Mesendoderm (in vitro differentiated cells): ENCODE data around the gene MPC2.
"Not testable (repeated sequence)": the region's sequence is repeated elsewhere in the genome, so short reads cannot be mapped to it uniquely, and the experiment has no call there.

ENCODE experiments used
- DNase-seq: peaks from one replicate; pipeline ENCODE4 v3.0.0; 2013
- H2AK5ac ChIP-seq: 2 replicates; pipeline ENCODE4 v1.6.1; 2013; ENCODE audit warnings: low read length, inconsistent platforms
- H2BK120ac ChIP-seq: 2 replicates; pipeline ENCODE4 v1.6.1; 2013; ENCODE audit warnings: low read depth, mild to moderate bottlenecking, low read length, moderate library complexity, mixed read lengths
- H2BK15ac ChIP-seq: replicated peaks from 2 replicates; pipeline ENCODE4 v1.6.1; 2013; ENCODE audit warnings: low read depth, mild to moderate bottlenecking, moderate library complexity
- H2BK5ac ChIP-seq: 2 replicates; pipeline ENCODE4 v1.6.1; 2013; ENCODE audit warnings: low read length, inconsistent platforms
- H3K18ac ChIP-seq: 2 replicates; pipeline ENCODE4 v1.6.1; 2013; ENCODE audit warnings: mild to moderate bottlenecking, low read length, mixed read lengths
- H3K23ac ChIP-seq: one replicate; pipeline ENCODE4 v1.6.1; 2013; ENCODE audit warnings: low read length
- H3K27ac ChIP-seq: 2 replicates; pipeline ENCODE4 v1.5.1; 2013; ENCODE audit warnings: low read depth, mild to moderate bottlenecking, inconsistent platforms, low read length, moderate library complexity
- H3K27me3 ChIP-seq: 2 replicates; pipeline ENCODE4 v1.6.1; 2013; ENCODE audit warnings: low read length, control low read depth, mild to moderate bottlenecking, inconsistent platforms; ENCODE audit not compliant: insufficient read depth, poor library complexity
- H3K36me3 ChIP-seq: 2 replicates; pipeline ENCODE4 v1.6.1; 2013; ENCODE audit warnings: low read length, inconsistent platforms; ENCODE audit not compliant: control insufficient read depth, insufficient read depth
- H3K4ac ChIP-seq: one replicate; pipeline ENCODE4 v1.6.1; 2013; ENCODE audit warnings: low read depth, mild to moderate bottlenecking, low read length, moderate library complexity
- H3K4me1 ChIP-seq: 2 replicates; pipeline ENCODE4 v1.6.1; 2013; ENCODE audit warnings: low read depth, low read length, inconsistent platforms; ENCODE audit not compliant: control insufficient read depth
- H3K4me2 ChIP-seq: 2 replicates; pipeline ENCODE4 v1.6.1; 2013; ENCODE audit warnings: low read length
- H3K4me3 ChIP-seq: 2 replicates; pipeline ENCODE4 v1.5.1; 2013; ENCODE audit warnings: mild to moderate bottlenecking, low read length
- H3K56ac ChIP-seq: one replicate; pipeline ENCODE4 v1.6.1; 2013; ENCODE audit warnings: low read length
- H3K79me1 ChIP-seq: 2 replicates; pipeline ENCODE4 v1.6.1; 2013; ENCODE audit warnings: low read length, inconsistent platforms
- H3K79me2 ChIP-seq: 2 replicates; pipeline ENCODE4 v1.6.1; 2013; ENCODE audit warnings: mild to moderate bottlenecking, low read length; ENCODE audit not compliant: control insufficient read depth, insufficient read depth
- H3K9ac ChIP-seq: 2 replicates; pipeline ENCODE4 v1.6.1; 2013; ENCODE audit warnings: low read length, inconsistent platforms
- H4K5ac ChIP-seq: one replicate; pipeline ENCODE4 v1.6.1; 2013; ENCODE audit warnings: low read length
- H4K8ac ChIP-seq: one replicate; pipeline ENCODE4 v1.6.1; 2013; ENCODE audit warnings: low read depth, mild to moderate bottlenecking, control low read depth, low read length, moderate library complexity
- WGBS: extraction: QIAGEN DNeasy Blood & Tissue Kit; methylation state at CpG from one replicate; pipeline ENCODE4 v1.1.7; 2013; ENCODE audit warnings: low lambda C conversion rate, missing lambda C conversion rate; ENCODE audit not compliant: insufficient coverage; ENCODE audit errors: extremely low coverage; 5-methylcytosine and 5-hydroxymethylcytosine counted together

MPC2 gene

DNA sequence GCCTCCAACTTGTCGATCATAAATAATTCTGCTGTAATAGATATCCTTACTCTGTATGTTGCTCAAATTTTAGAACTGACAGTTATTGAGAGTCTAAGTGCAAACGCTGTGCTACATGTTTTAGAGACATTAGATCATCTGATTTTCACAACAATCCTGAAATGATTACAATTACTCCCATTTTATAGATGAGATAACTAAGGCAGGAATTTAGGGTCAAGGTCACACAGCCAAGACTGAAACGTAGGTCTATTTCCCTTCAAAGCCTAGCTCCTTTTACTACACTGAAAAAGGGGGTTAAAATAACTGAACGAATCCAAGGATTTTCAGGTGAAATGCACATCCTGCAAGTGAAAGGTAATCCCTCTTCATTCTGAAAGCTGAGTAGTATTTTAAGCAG is 3.1 kb downstream of the MPC2 start:
- H3K79me2 ChIP-seq: peaks cover 13% of the 10 kb centered on the region
- H3K79me1 ChIP-seq: no peaks in the 10 kb centered on the region
- H2BK5ac ChIP-seq: no peak overlapping the region
- H3K27me3 ChIP-seq: no peaks in the 10 kb centered on the region
- H3K56ac ChIP-seq: no peak overlapping the region
- no peak overlapping the region for H3K4ac ChIP-seq
- H3K18ac ChIP-seq: no peak overlapping the region
- no peak overlapping the region for H4K5ac ChIP-seq
- H3K27ac ChIP-seq: no peak overlapping the region
- DNase-seq: no peak
- no peak overlapping the region for H3K4me3 ChIP-seq
- H3K23ac ChIP-seq: no peak overlapping the region
- no peak overlapping the region for H2AK5ac ChIP-seq
- no peak overlapping the region for H2BK120ac ChIP-seq
- H3K9ac ChIP-seq: no peak overlapping the region
- no peak overlapping the region for H2BK15ac ChIP-seq
- no peak overlapping the region for H3K4me2 ChIP-seq
- no peaks in the 10 kb centered on the region for H3K36me3 ChIP-seq
- no peaks in the 10 kb centered on the region for H3K4me1 ChIP-seq
- no peak overlapping the region for H4K8ac ChIP-seq
- no CpG with 5 or more reads among the region's 4 CpGs for WGBS

DNA sequence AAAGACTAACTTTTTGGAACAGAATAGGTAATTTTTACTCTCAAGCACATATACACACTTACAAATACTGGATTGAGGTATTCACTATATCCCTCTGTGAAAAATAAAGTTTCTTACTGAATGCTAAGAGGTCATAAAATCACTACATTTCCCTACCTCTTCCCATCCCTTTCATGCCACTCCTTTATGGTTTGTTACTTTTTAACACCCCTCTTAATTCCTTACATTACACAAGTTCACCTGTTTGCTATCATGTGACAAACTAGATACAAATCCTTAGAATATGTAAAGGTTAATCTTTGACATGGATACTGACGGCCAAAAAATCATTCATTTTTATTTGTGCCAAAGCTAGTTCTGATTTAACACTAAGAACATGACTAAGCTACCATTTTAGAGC is 7.1 kb downstream of the MPC2 start:
- DNase-seq: no peak
- no peaks in the 10 kb centered on the region for H3K79me1 ChIP-seq
- H3K56ac ChIP-seq: no peak overlapping the region
- no peaks in the 10 kb centered on the region for H3K36me3 ChIP-seq
- no peak overlapping the region for H2BK120ac ChIP-seq
- H3K27me3 ChIP-seq: no peaks in the 10 kb centered on the region
- H4K8ac ChIP-seq: no peak overlapping the region
- H3K4me1 ChIP-seq: peaks cover 2% of the 10 kb centered on the region
- WGBS: no CpG with 5 or more reads among the region's 1 CpG
- no peak overlapping the region for H3K9ac ChIP-seq
- H3K4me2 ChIP-seq: no peak overlapping the region
- H3K18ac ChIP-seq: no peak overlapping the region
- no peak overlapping the region for H3K27ac ChIP-seq
- H2BK5ac ChIP-seq: no peak overlapping the region
- H3K79me2 ChIP-seq: peaks cover 7% of the 10 kb centered on the region
- no peak overlapping the region for H2AK5ac ChIP-seq
- no peak overlapping the region for H3K4ac ChIP-seq
- H2BK15ac ChIP-seq: no peak overlapping the region
- H3K23ac ChIP-seq: no peak overlapping the region
- no peak overlapping the region for H4K5ac ChIP-seq
- H3K4me3 ChIP-seq: no peak overlapping the region

DNA sequence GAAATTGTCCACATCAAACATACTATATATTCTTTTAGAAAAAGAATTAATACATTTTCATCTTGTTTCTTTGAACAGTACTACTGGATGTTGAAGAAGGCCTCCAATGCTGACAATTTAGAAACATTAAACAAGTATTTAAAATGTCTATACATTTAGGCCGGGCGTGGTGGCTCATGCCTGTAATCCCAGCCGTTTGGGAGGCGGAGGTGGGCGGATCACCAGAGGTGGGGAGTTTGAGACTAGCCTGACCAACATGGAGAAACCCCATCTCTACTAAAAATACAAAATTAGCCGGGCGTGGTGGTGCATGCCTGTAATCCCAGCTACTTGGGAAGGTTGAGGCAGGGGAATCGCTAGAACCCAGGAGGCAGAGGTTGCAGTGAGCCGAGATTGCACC is 8.0 kb downstream of the MPC2 start:
- not testable (repeated sequence) for H3K18ac ChIP-seq, H2AK5ac ChIP-seq, H3K36me3 ChIP-seq, H3K4me2 ChIP-seq, H3K23ac ChIP-seq, H3K9ac ChIP-seq, H3K27me3 ChIP-seq, H2BK5ac ChIP-seq, H2BK15ac ChIP-seq, H3K4me1 ChIP-seq, H3K4ac ChIP-seq, H3K79me1 ChIP-seq, H3K27ac ChIP-seq, H4K5ac ChIP-seq, H3K56ac ChIP-seq, H3K79me2 ChIP-seq, DNase-seq, H4K8ac ChIP-seq, H2BK120ac ChIP-seq, H3K4me3 ChIP-seq
- no CpG with 5 or more reads among the region's 9 CpGs for WGBS

DNA sequence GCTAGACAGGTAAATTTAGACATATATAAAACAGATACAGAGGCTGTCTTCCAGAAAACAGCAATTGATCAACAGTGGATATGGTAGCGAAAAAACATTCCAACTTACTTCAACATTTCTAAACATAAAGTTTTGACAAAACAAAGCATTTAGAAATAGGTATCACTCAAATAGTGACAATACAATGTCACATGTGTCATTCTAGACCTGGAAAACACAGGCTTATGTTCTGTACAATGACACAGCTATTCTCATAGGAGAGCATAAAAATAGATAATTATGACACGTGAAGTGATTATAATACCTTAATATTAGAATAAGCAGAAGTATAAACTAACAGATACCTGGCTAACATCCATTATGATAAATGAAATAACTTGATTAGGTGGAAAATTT is 8.4 kb downstream of the MPC2 start:
- no peak overlapping the region for H3K56ac ChIP-seq
- no peak overlapping the region for H3K4me2 ChIP-seq
- H3K27ac ChIP-seq: no peak overlapping the region
- H3K9ac ChIP-seq: no peak overlapping the region
- H3K4me1 ChIP-seq: peaks cover 2% of the 10 kb centered on the region
- H4K8ac ChIP-seq: no peak overlapping the region
- no peaks in the 10 kb centered on the region for H3K27me3 ChIP-seq
- H2AK5ac ChIP-seq: no peak overlapping the region
- WGBS: no CpG with 5 or more reads among the region's 2 CpGs
- H3K4ac ChIP-seq: no peak overlapping the region
- H2BK5ac ChIP-seq: no peak overlapping the region
- peaks cover 2% of the 10 kb centered on the region for H3K79me2 ChIP-seq
- H3K18ac ChIP-seq: no peak overlapping the region
- no peak overlapping the region for H2BK120ac ChIP-seq
- no peaks in the 10 kb centered on the region for H3K79me1 ChIP-seq
- DNase-seq: no peak
- H3K23ac ChIP-seq: no peak overlapping the region
- H3K4me3 ChIP-seq: no peak overlapping the region
- H4K5ac ChIP-seq: no peak overlapping the region
- no peak overlapping the region for H2BK15ac ChIP-seq
- H3K36me3 ChIP-seq: no peaks in the 10 kb centered on the region

DNA sequence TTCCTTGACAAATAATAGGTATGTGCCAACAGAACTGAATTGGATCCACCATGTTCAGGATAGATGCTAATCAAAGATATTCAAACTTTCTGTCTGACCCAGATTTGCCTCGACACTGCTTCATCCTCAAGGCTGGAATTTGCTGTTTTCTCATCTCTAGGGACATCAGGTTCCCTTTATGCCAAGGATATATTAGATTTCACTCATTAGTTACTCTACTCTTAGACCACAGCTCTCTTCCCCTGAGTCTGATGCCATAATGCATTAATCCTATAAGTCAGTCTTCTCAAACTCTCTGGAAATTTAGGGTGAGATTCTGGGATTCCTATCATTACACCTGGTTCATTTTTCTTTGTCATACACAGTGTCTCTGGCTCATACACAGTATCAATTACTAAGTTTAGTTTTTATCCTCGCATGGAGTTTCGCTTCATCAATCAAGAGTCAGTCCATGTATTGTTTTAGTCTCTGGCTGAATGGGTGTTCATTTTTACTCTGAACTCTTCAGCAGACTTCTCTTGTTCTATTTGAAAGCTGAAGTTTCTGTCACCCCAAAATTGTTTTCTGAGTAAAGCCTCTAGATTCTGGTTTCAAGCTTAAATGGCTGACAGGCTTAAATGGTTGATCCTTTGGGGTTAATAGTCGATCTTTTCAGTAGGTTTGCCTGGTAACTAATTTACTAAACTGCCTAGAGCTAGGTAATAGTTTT is 9.7 kb downstream of the MPC2 start:
- H2AK5ac ChIP-seq: no peak overlapping the region
- H3K9ac ChIP-seq: no peak overlapping the region
- H3K56ac ChIP-seq: no peak overlapping the region
- no peaks in the 10 kb centered on the region for H3K36me3 ChIP-seq
- no peak overlapping the region for H3K4me3 ChIP-seq
- H3K79me1 ChIP-seq: no peaks in the 10 kb centered on the region
- no peak overlapping the region for H3K23ac ChIP-seq
- DNase-seq: no peak
- H2BK15ac ChIP-seq: no peak overlapping the region
- H2BK120ac ChIP-seq: no peak overlapping the region
- H4K5ac ChIP-seq: no peak overlapping the region
- H3K4me1 ChIP-seq: peaks cover 2% of the 10 kb centered on the region
- no peaks in the 10 kb centered on the region for H3K79me2 ChIP-seq
- WGBS: no CpG with 5 or more reads among the region's 4 CpGs
- no peak overlapping the region for H3K27ac ChIP-seq
- H3K4ac ChIP-seq: no peak overlapping the region
- H3K4me2 ChIP-seq: no peak overlapping the region
- H4K8ac ChIP-seq: no peak overlapping the region
- H2BK5ac ChIP-seq: no peak overlapping the region
- no peaks in the 10 kb centered on the region for H3K27me3 ChIP-seq
- no peak overlapping the region for H3K18ac ChIP-seq

DNA sequence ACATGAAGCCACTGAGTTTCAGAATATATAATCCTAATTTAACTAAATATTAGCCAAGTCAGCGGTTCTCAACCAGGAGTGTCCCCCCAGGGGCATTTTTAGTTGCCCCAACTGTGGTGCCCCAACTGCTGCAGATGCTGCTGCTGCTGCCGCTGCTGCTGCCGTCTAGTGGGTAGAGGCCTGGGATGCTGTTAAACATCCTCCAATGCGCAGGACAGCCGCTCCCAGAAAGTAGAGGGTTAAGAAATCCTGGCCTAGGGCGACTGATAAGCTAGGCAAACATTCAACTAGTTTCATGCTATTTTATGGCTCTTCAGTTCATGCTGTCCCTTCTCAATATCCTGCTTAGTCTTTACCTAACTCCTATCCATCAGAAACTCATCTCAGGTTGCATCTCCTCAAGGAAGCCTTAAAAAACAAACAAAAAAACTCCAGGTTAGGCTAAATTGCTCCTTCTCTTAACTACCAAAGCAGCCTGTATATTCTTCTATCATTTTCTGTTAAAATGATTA is 10.3 kb downstream of the MPC2 start:
- Histone ChIP-seq H3K56ac (no peak overlapping the region), H3K4me3 (no peak overlapping the region), H3K23ac (no peak overlapping the region), H2AK5ac (no peak overlapping the region), H3K4me2 (no peak overlapping the region), H4K5ac (no peak overlapping the region), H3K4ac (no peak overlapping the region), H3K4me1 (peaks cover 2% of the 10 kb centered on the region), H2BK15ac (no peak overlapping the region), H3K27ac (no peak overlapping the region), H3K79me1 (no peaks in the 10 kb centered on the region), H2BK120ac (no peak overlapping the region), H4K8ac (no peak overlapping the region), H3K9ac (no peak overlapping the region), H3K18ac (no peak overlapping the region), H2BK5ac (no peak overlapping the region), H3K27me3 (no peaks in the 10 kb centered on the region), H3K79me2 (no peaks in the 10 kb centered on the region), H3K36me3 (no peaks in the 10 kb centered on the region)
- DNase-seq: peak; percentile 60
- no CpG with 5 or more reads among the region's 6 CpGs for WGBS
